ENCODE measurements around the gene BNIP3.
"Not testable (repeated sequence)": the region's sequence is repeated elsewhere in the genome, so short reads cannot be mapped to it uniquely, and the experiment has no call there.

BNIP3 gene

GRCh38 chr10:131928248-131929095 is 53.3 kb downstream of the BNIP3 start:
- no peak for DNase-seq

GRCh38 chr10:131926743-131927595 is 54.8 kb downstream of the BNIP3 start:
- DNase-seq: no peak

GRCh38 chr10:131926253-131926652 is 55.5 kb downstream of the BNIP3 start:
- DNase-seq: no peak

- no peak for DNase-seq
These were observed 56.0 kb downstream of the BNIP3 start for GRCh38 chr10:131925716-131926115.

- DNase-seq: no peak
These were observed 56.6 kb downstream of the BNIP3 start for GRCh38 chr10:131925011-131925649.

GRCh38 chr10:131923038-131923756 is 58.5 kb downstream of the BNIP3 start:
- no peak for DNase-seq

- DNase-seq: no peak
These were observed 60.5 kb downstream of the BNIP3 start for GRCh38 chr10:131921184-131921583.

- no peak for DNase-seq
These were observed 61.0 kb downstream of the BNIP3 start for GRCh38 chr10:131920693-131921092.

GRCh38 chr10:131920151-131920550 is 61.6 kb downstream of the BNIP3 start:
- DNase-seq: no peak

GRCh38 chr10:131919461-131919860 is 62.3 kb downstream of the BNIP3 start:
- DNase-seq: not testable (repeated sequence)
